ENCODE measurements around the gene FYCO1.
"Not testable (repeated sequence)": the region's sequence is repeated elsewhere in the genome, so short reads cannot be mapped to it uniquely, and the experiment has no call there.

Gene FYCO1

GRCh38 chr3:45995236-45996192, at the start of gene FYCO1:
TSS of gene FYCO1 (minus strand) at chr3:45995824. CDS start at chr3:45984910, 10,914 bp downstream.
- TF ChIP-seq CTCF (IDR thresholded peaks at IDR 0.05; ENCODE audit: insufficient read depth, low read length, poor library complexity, severe bottlenecking) = no peak
- Histone ChIP-seq H3K4me3 (replicated peaks; ENCODE audit: low read depth, low read length) (peak within 1 kb of the TSS; percentile 74), H3K27me3 (replicated peaks; ENCODE audit: control insufficient read depth, insufficient read depth, low read length) (no peaks in the 10 kb centered on the region), H3K36me3 (ENCODE audit: control insufficient read depth, insufficient read depth, low read length) (no peaks in the 10 kb centered on the region)
- peak; percentile 90 for DNase-seq (ENCODE audit: extremely low read depth, insufficient read length)

- no peaks in the 10 kb centered on the region for H3K36me3 ChIP-seq (ENCODE audit: control insufficient read depth, insufficient read depth, low read length)
- no peak for TF ChIP-seq CTCF (IDR thresholded peaks at IDR 0.05; ENCODE audit: insufficient read depth, low read length, poor library complexity, severe bottlenecking)
- no peak for DNase-seq (ENCODE audit: extremely low read depth, insufficient read length)
- no peak overlapping the region for H3K4me3 ChIP-seq (replicated peaks; ENCODE audit: low read depth, low read length)
- H3K27me3 ChIP-seq (replicated peaks; ENCODE audit: control insufficient read depth, insufficient read depth, low read length) = no peaks in the 10 kb centered on the region
Observed at GRCh38 chr3:46038916-46039315, 43.3 kb upstream of the FYCO1 start.

DNA sequence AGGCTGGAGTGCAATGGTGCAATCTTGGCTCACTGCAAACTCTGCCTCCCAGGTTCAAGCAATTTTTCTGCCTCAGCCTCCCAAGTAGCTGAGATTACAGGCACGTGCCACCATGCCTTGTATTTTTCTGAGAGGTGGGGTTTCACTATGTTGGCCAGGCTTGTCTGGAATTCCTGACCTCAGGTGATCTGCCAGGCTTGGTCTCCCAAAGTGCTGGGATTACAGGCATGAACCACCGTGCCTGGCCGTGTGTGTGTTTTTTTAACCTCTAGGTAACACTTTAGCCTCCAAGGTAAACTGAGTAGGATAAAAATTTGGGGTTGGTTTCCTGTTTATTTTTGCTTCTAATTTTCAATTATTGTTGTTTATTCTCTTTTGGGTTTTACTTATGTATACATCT, 42.4 kb upstream of the FYCO1 start:
- not testable (repeated sequence) for H3K4me3 ChIP-seq (replicated peaks; ENCODE audit: low read depth, low read length); H3K36me3 ChIP-seq (ENCODE audit: control insufficient read depth, insufficient read depth, low read length); DNase-seq (ENCODE audit: extremely low read depth, insufficient read length); H3K27me3 ChIP-seq (replicated peaks; ENCODE audit: control insufficient read depth, insufficient read depth, low read length)

- DNase-seq (ENCODE audit: extremely low read depth, insufficient read length) = no peak
- no peaks in the 10 kb centered on the region for H3K36me3 ChIP-seq (ENCODE audit: control insufficient read depth, insufficient read depth, low read length)
- no peaks in the 10 kb centered on the region for H3K27me3 ChIP-seq (replicated peaks; ENCODE audit: control insufficient read depth, insufficient read depth, low read length)
- no peak overlapping the region for H3K4me3 ChIP-seq (replicated peaks; ENCODE audit: low read depth, low read length)
- TF ChIP-seq CTCF (IDR thresholded peaks at IDR 0.05; ENCODE audit: insufficient read depth, low read length, poor library complexity, severe bottlenecking) = no peak
Observed at GRCh38 chr3:46036191-46036590, 40.6 kb upstream of the FYCO1 start.

- no peak overlapping the region for H3K4me3 ChIP-seq (replicated peaks; ENCODE audit: low read depth, low read length)
Observed at GRCh38 chr3:46031747-46032146, 36.1 kb upstream of the FYCO1 start.

More at GRCh38 chr3:46031747-46032146, 36.1 kb upstream of the FYCO1 start:
- TF ChIP-seq CTCF (IDR thresholded peaks at IDR 0.05; ENCODE audit: insufficient read depth, low read length, poor library complexity, severe bottlenecking) = no peak
- no peaks in the 10 kb centered on the region for H3K36me3 ChIP-seq (ENCODE audit: control insufficient read depth, insufficient read depth, low read length)
- no peak for DNase-seq (ENCODE audit: extremely low read depth, insufficient read length)
- H3K27me3 ChIP-seq (replicated peaks; ENCODE audit: control insufficient read depth, insufficient read depth, low read length) = no peaks in the 10 kb centered on the region
